Activated naive CD4-positive, alpha-beta T cell treated with anti-CD3 and anti-CD28 coated beads, Interleukin-2, amount 10 ng/mL, durations not matched to agents 7 days and 5 days (primary cell): Measurements from ENCODE around the gene DHFR2.

Experiments used
- CTCF ChIA-PET: fragments of 350-600 bp; sonication (Branson Sonifier 250); formaldehyde crosslinking; loops from one replicate; lab custom pipeline; 2021; ENCODE audit warnings: antibody characterized with exemption; lab: Charles Lee
- DNase-seq: peaks from one replicate; pipeline ENCODE4 v3.0.0-alpha.2; 2020
- H3K27ac Mint-ChIP-seq: one replicate; pipeline ENCODE4 v1.8.0; 2021; ENCODE audit warnings: mild to moderate bottlenecking, moderate library complexity, mixed read lengths
- H3K27me3 Mint-ChIP-seq: one replicate; pipeline ENCODE4 v1.8.0; 2021; ENCODE audit warnings: mild to moderate bottlenecking, mixed read lengths
- H3K36me3 Mint-ChIP-seq: one replicate; pipeline ENCODE4 v1.8.0; 2021; ENCODE audit warnings: mixed read lengths
- H3K4me1 Mint-ChIP-seq: one replicate; pipeline ENCODE4 v1.8.0; 2021; ENCODE audit warnings: mixed read lengths
- H3K4me3 Mint-ChIP-seq: one replicate; pipeline ENCODE4 v1.8.0; 2021; ENCODE audit warnings: mild to moderate bottlenecking, moderate library complexity, mixed read lengths
- H3K9me3 Mint-ChIP-seq: one replicate; pipeline ENCODE4 v1.8.0; 2021; ENCODE audit warnings: mixed read lengths

DHFR2 gene

DNA sequence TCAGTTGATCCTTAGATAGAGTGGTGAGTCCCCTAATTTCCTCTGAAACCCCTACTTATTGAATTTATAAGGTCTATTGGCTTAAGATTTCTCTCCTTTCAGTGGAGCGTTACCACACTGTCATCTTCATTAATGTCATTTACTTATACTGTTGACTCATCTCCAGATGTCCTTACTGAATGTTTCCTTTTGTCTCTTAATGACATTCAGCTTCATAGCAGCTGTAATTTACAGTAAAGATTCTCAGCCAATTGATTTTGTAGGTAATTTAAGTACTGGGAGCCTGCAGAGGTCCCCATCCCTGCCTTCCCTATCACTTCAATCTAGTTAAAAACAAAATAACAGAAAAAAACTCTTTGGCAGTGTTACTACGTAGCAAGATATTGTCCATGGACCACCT, 53.1 kb downstream of the DHFR2 start:
- DNase-seq, result no peak
- Mint-ChIP-seq H3K9me3 (no peaks in the 10 kb centered on the region), H3K36me3 (no peaks in the 10 kb centered on the region), H3K27me3 (no peaks in the 10 kb centered on the region), H3K4me3 (no peak overlapping the region), H3K27ac (no peak overlapping the region), H3K4me1 (peaks cover 23% of the 10 kb centered on the region)
- CTCF ChIA-PET, result interaction anchor here (1.0 kb wide), 1 partner anchor 60 kb away, joined by 3 read pairs; no protein-coding TSS in a partner anchor

DNA sequence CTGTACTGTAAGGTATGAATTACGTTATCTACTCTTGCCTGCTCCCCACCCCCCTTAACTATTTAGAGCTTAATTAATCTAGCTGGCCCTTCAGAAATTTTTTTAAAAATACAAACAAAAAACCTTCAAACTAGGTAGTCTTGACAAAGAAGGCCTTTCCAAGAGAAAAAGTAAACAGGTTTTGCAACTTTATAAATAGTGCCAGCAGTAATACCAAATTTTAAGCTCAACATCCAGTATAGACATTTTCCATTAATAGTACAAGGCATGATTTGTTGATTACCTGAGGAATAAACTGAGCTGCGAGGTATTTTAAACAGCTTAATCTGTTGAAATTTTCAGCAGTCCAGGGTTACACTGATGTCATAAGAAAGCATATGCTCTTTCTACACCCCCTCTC, 54.5 kb downstream of the DHFR2 start:
- peaks cover 26% of the 10 kb centered on the region for H3K4me1 Mint-ChIP-seq
- no peak for DNase-seq
- no peak overlapping the region for H3K4me3 Mint-ChIP-seq
- H3K27ac Mint-ChIP-seq, result no peak overlapping the region
- CTCF ChIA-PET, result interaction anchor here (1.1 to 2.2 kb wide), 5 partner anchors 12 to 94 kb away, joined by 3 to 7 read pairs (median 3); partner anchors contain the start of genes DHFR2 and NSUN3
- no peaks in the 10 kb centered on the region for H3K36me3 Mint-ChIP-seq
- no peaks in the 10 kb centered on the region for H3K27me3 Mint-ChIP-seq
- no peaks in the 10 kb centered on the region for H3K9me3 Mint-ChIP-seq
